WTC11 (cell line): Measurements from ENCODE around the gene SCGB1C1. TPM values are rescaled to one million over a fixed set of nuclear protein-coding genes. Genes with fewer than 3 reads are reported as not detected.

Experiments
- ATAC-seq: fragments of 200-7000 bp; cut with Tn5 transposase; 2 replicates; pipeline ENCODE4 v1.10.0; 2021; ENCODE audit warnings: mild to moderate bottlenecking, moderate library complexity
- CTCF ChIA-PET: fragments of 300-600 bp; sonication (Branson Sonifier 250); formaldehyde crosslinking; loops from one replicate; lab custom pipeline; 2021; ENCODE audit warnings: antibody characterized with exemption; lab: Charles Lee
- POLR2A ChIA-PET: fragments of 350-600 bp; sonication (Branson Sonifier 250); formaldehyde crosslinking; loops from one replicate; lab custom pipeline; 2021; ENCODE audit warnings: antibody characterized with exemption; lab: Charles Lee
- DNase-seq: peaks from one replicate; pipeline ENCODE4 v3.0.0; 2021; ENCODE audit warnings: low spot score
- H3K27ac Mint-ChIP-seq: 2 replicates; pipeline ENCODE4 v1.8.0; 2021; ENCODE audit warnings: mixed read lengths
- H3K27me3 Mint-ChIP-seq: 2 replicates; pipeline ENCODE4 v1.8.0; 2021; ENCODE audit warnings: low read depth, mild to moderate bottlenecking, moderate library complexity, mixed read lengths
- H3K36me3 Mint-ChIP-seq: 2 replicates; pipeline ENCODE4 v1.8.0; 2021; ENCODE audit warnings: mixed read lengths
- H3K4me1 Mint-ChIP-seq: 2 replicates; pipeline ENCODE4 v1.8.0; 2022; ENCODE audit warnings: mixed read lengths
- H3K4me3 Mint-ChIP-seq: 2 replicates; pipeline ENCODE4 v1.8.0; 2021; ENCODE audit warnings: mild to moderate bottlenecking, moderate library complexity, mixed read lengths
- H3K9me3 Mint-ChIP-seq: 2 replicates; pipeline ENCODE4 v1.8.0; 2021; ENCODE audit warnings: mixed read lengths
- AR ChIP-seq: fragments of 250-450 bp; sonication (Bioruptor Pico); IDR thresholded peaks from 2 replicates; pipeline ENCODE4 v1.9.0; 2021; ENCODE audit warnings: mild to moderate bottlenecking
- ATF1 ChIP-seq: sonication (generic); formaldehyde crosslinking; IDR thresholded peaks from 2 replicates; pipeline ENCODE4 v1.8.1; 2023; ENCODE audit warnings: mild to moderate bottlenecking, moderate library complexity, missing genetic modification reagents
- ERG ChIP-seq: fragments of 250-450 bp; sonication (Bioruptor Pico); IDR thresholded peaks from 2 replicates; pipeline ENCODE4 v1.8.0; 2021; ENCODE audit warnings: mild to moderate bottlenecking
- GABPB1 ChIP-seq: sonication (generic); formaldehyde crosslinking; IDR thresholded peaks from 2 replicates; pipeline ENCODE4 v1.8.1; 2023; ENCODE audit warnings: mild to moderate bottlenecking, missing genetic modification reagents
- JUN ChIP-seq: sonication (generic); formaldehyde crosslinking; IDR thresholded peaks from 2 replicates; pipeline ENCODE4 v1.8.0; 2023; ENCODE audit warnings: mild to moderate bottlenecking, missing genetic modification reagents
- MXD4 ChIP-seq: fragments of 250-450 bp; sonication (Bioruptor Pico); IDR thresholded peaks from 2 replicates; pipeline ENCODE4 v1.8.0; 2021; ENCODE audit warnings: mild to moderate bottlenecking, moderate library complexity, borderline replicate concordance
- NFE2L1 ChIP-seq: sonication (generic); formaldehyde crosslinking; IDR thresholded peaks from 2 replicates; pipeline ENCODE4 v1.8.1; 2023; ENCODE audit warnings: missing genetic modification reagents
- NR3C1 ChIP-seq: sonication (generic); formaldehyde crosslinking; conservative IDR thresholded peaks from 2 replicates; pipeline ENCODE4 v1.8.1; 2023; ENCODE audit warnings: low read depth, mild to moderate bottlenecking, missing genetic modification reagents
- RORB ChIP-seq: fragments of 250-450 bp; sonication (Bioruptor Pico); IDR thresholded peaks from 2 replicates; pipeline ENCODE4 v1.9.0; 2021; ENCODE audit warnings: mild to moderate bottlenecking
- ZBTB21 ChIP-seq: sonication (generic); formaldehyde crosslinking; IDR thresholded peaks from 2 replicates; pipeline ENCODE4 v1.8.1; 2023; ENCODE audit warnings: mild to moderate bottlenecking, missing genetic modification reagents, borderline replicate concordance
- ZNF263 ChIP-seq: sonication (generic); formaldehyde crosslinking; IDR thresholded peaks from 2 replicates; pipeline ENCODE4 v1.8.1; 2022; ENCODE audit warnings: low read depth, mild to moderate bottlenecking, moderate library complexity, missing genetic modification reagents
- ZNF416 ChIP-seq: fragments of 250-450 bp; sonication (Bioruptor Pico); IDR thresholded peaks from 2 replicates; pipeline ENCODE4 v1.9.0; 2021; ENCODE audit warnings: mild to moderate bottlenecking, inconsistent platforms
- ZSCAN18 ChIP-seq: fragments of 250-450 bp; sonication (Bioruptor Pico); IDR thresholded peaks from 2 replicates; pipeline ENCODE4 v2.1.2; 2022; ENCODE audit warnings: mild to moderate bottlenecking, moderate library complexity
- total RNA-seq: library from RNA; stranded (reverse); gene quantifications from 3 replicates; pipeline ENCODE4 v1.2.3, GENCODE V29; 2021
- TF ChIP-seq, protein P1 (sequence below): fragments of 250-450 bp; sonication (Bioruptor Pico); IDR thresholded peaks from 2 replicates; pipeline ENCODE4 v1.9.0; 2021; ENCODE audit warnings: mild to moderate bottlenecking, borderline replicate concordance
- TF ChIP-seq, protein P2 (sequence below): sonication (generic); formaldehyde crosslinking; IDR thresholded peaks from 2 replicates; pipeline ENCODE4 v1.8.1; 2023; ENCODE audit warnings: mild to moderate bottlenecking, missing genetic modification reagents, borderline replicate concordance
- TF ChIP-seq, protein P3 (sequence below): sonication (generic); formaldehyde crosslinking; IDR thresholded peaks from 2 replicates; pipeline ENCODE4 v1.8.1; 2023; ENCODE audit warnings: mild to moderate bottlenecking, moderate library complexity, missing genetic modification reagents

Gene SCGB1C1
- total RNA-seq, 1 experiment from 2014 or later: not detected

GRCh38 chr11:199782-200181 is 6.9 kb downstream of the SCGB1C1 start (continued):
- TF ChIP-seq, protein P1, sequence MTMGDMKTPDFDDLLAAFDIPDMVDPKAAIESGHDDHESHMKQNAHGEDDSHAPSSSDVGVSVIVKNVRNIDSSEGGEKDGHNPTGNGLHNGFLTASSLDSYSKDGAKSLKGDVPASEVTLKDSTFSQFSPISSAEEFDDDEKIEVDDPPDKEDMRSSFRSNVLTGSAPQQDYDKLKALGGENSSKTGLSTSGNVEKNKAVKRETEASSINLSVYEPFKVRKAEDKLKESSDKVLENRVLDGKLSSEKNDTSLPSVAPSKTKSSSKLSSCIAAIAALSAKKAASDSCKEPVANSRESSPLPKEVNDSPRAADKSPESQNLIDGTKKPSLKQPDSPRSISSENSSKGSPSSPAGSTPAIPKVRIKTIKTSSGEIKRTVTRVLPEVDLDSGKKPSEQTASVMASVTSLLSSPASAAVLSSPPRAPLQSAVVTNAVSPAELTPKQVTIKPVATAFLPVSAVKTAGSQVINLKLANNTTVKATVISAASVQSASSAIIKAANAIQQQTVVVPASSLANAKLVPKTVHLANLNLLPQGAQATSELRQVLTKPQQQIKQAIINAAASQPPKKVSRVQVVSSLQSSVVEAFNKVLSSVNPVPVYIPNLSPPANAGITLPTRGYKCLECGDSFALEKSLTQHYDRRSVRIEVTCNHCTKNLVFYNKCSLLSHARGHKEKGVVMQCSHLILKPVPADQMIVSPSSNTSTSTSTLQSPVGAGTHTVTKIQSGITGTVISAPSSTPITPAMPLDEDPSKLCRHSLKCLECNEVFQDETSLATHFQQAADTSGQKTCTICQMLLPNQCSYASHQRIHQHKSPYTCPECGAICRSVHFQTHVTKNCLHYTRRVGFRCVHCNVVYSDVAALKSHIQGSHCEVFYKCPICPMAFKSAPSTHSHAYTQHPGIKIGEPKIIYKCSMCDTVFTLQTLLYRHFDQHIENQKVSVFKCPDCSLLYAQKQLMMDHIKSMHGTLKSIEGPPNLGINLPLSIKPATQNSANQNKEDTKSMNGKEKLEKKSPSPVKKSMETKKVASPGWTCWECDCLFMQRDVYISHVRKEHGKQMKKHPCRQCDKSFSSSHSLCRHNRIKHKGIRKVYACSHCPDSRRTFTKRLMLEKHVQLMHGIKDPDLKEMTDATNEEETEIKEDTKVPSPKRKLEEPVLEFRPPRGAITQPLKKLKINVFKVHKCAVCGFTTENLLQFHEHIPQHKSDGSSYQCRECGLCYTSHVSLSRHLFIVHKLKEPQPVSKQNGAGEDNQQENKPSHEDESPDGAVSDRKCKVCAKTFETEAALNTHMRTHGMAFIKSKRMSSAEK (CRISPR knock-in tag): no peak

DNA sequence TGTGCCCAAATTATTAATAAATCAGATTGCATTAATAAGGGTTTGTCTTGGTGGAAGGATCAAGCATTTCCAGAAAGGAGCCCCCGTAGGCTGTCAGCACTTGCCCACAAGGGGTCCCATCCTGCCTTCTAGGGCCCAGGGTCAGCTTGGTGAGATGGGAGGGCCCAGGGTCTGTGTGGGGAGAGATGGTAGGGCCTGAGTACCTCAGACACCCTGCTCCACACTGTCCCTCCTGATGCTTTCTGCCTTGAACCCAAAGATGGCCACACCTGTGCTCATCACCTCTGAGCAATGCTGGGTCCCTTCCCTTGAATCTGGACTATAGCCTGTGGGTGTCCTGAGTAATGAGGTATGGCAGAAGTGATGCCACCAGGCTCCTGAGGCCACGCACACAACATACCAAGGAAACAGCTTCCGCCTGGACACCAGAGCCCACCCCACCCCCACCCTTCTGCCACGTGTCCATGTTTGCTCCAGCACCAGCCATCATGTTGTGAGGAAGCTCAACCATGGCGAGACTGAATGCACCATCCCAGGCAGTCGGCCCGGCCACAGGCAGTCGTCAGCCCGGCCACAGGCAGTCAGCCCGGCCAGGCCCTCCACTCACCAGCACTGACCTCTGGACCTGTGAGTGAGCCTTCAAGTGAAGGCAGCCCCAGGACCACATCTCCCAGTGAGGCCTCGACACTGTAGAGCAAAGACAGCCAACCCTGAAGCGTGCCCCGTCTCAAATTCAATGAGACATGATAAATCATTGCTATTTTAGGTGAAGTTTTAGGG is 7.5 kb downstream of the SCGB1C1 start:
- ChIA-PET POLR2A (no interaction called here), CTCF (interaction anchor here (0.6 to 1.6 kb wide), 5 partner anchors 34 to 207 kb away, joined by 3 to 5 read pairs (median 4); no protein-coding TSS in a partner anchor)
- Mint-ChIP-seq H3K27ac (no peak overlapping the region; the same call in 1 of the 2 replicates), H3K36me3 (peaks cover 8% of the 10 kb centered on the region), H3K9me3 (no peaks in the 10 kb centered on the region), H3K27me3 (peaks cover 2% of the 10 kb centered on the region; the same call in 1 of the 2 replicates), H3K4me3 (no peak overlapping the region), H3K4me1 (no peaks in the 10 kb centered on the region)
- ATAC-seq (peak; percentile 37), DNase-seq (no peak)
- no peak for TF ChIP-seq ZSCAN18 (CRISPR knock-in tag)
- TF ChIP-seq, protein P2, sequence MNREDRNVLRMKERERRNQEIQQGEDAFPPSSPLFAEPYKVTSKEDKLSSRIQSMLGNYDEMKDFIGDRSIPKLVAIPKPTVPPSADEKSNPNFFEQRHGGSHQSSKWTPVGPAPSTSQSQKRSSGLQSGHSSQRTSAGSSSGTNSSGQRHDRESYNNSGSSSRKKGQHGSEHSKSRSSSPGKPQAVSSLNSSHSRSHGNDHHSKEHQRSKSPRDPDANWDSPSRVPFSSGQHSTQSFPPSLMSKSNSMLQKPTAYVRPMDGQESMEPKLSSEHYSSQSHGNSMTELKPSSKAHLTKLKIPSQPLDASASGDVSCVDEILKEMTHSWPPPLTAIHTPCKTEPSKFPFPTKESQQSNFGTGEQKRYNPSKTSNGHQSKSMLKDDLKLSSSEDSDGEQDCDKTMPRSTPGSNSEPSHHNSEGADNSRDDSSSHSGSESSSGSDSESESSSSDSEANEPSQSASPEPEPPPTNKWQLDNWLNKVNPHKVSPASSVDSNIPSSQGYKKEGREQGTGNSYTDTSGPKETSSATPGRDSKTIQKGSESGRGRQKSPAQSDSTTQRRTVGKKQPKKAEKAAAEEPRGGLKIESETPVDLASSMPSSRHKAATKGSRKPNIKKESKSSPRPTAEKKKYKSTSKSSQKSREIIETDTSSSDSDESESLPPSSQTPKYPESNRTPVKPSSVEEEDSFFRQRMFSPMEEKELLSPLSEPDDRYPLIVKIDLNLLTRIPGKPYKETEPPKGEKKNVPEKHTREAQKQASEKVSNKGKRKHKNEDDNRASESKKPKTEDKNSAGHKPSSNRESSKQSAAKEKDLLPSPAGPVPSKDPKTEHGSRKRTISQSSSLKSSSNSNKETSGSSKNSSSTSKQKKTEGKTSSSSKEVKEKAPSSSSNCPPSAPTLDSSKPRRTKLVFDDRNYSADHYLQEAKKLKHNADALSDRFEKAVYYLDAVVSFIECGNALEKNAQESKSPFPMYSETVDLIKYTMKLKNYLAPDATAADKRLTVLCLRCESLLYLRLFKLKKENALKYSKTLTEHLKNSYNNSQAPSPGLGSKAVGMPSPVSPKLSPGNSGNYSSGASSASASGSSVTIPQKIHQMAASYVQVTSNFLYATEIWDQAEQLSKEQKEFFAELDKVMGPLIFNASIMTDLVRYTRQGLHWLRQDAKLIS (CRISPR knock-in tag): no peak
- no peak for TF ChIP-seq ZBTB21 (CRISPR knock-in tag)
- TF ChIP-seq GABPB1 (CRISPR knock-in tag): no peak
- TF ChIP-seq ATF1 (CRISPR knock-in tag): no peak
- no peak for TF ChIP-seq AR (CRISPR knock-in tag)
- TF ChIP-seq ZNF416 (CRISPR knock-in tag): no peak
- TF ChIP-seq, protein P3, sequence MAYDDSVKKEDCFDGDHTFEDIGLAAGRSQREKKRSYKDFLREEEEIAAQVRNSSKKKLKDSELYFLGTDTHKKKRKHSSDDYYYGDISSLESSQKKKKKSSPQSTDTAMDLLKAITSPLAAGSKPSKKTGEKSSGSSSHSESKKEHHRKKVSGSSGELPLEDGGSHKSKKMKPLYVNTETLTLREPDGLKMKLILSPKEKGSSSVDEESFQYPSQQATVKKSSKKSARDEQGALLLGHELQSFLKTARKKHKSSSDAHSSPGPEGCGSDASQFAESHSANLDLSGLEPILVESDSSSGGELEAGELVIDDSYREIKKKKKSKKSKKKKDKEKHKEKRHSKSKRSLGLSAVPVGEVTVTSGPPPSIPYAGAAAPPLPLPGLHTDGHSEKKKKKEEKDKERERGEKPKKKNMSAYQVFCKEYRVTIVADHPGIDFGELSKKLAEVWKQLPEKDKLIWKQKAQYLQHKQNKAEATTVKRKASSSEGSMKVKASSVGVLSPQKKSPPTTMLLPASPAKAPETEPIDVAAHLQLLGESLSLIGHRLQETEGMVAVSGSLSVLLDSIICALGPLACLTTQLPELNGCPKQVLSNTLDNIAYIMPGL (CRISPR knock-in tag): no peak
- TF ChIP-seq NR3C1 (CRISPR knock-in tag): no peak
- no peak for TF ChIP-seq MXD4 (CRISPR knock-in tag)
- TF ChIP-seq JUN (CRISPR knock-in tag): no peak
- TF ChIP-seq ERG (CRISPR knock-in tag): no peak
- TF ChIP-seq RORB (CRISPR knock-in tag): no peak
- TF ChIP-seq ZNF263: no peak
- no peak for TF ChIP-seq NFE2L1 (CRISPR knock-in tag)
